ENCODE data around the gene LOXL3. TPM values are rescaled to one million over a fixed set of nuclear protein-coding genes. Genes with fewer than 3 reads are reported as not detected.

The LOXL3 gene
- total RNA-seq, 1 donor from 2014 or later: 24.2 TPM

- Histone ChIP-seq H3K27ac (peak within 1 kb of the TSS; percentile 17), H2AFZ (replicated peaks) (peak within 1 kb of the TSS; percentile 88), H3K27me3 (no peaks in the 10 kb centered on the region), H3K9ac (peak within 1 kb of the TSS; percentile 92), H3K4me2 (peak within 1 kb of the TSS; percentile 98), H3F3A (ENCODE audit: low read depth) (peaks cover 12% of the 10 kb centered on the region), H3K4me3 (peak within 1 kb of the TSS; percentile 97), H3K36me3 (no peaks in the 10 kb centered on the region), H3K4me1 (peaks cover 16% of the 10 kb centered on the region), H4K20me1 (ENCODE audit: low read depth) (no peaks in the 10 kb centered on the region), H3K79me2 (ENCODE audit: low read depth) (peaks cover 35% of the 10 kb centered on the region), H3K9me3 (ENCODE audit: low read depth) (no peaks in the 10 kb centered on the region)
- DNase-seq (ENCODE audit: low spot score): peak; percentile 100
- H3K27ac Mint-ChIP-seq: peak within 1 kb of the TSS; percentile 97
- TF ChIP-seq EZH2phosphoT487 (IDR thresholded peaks at IDR 0.05) (no peak), EZH2 (IDR thresholded peaks at IDR 0.05) (no peak)
- TF ChIP-seq, protein P1, sequence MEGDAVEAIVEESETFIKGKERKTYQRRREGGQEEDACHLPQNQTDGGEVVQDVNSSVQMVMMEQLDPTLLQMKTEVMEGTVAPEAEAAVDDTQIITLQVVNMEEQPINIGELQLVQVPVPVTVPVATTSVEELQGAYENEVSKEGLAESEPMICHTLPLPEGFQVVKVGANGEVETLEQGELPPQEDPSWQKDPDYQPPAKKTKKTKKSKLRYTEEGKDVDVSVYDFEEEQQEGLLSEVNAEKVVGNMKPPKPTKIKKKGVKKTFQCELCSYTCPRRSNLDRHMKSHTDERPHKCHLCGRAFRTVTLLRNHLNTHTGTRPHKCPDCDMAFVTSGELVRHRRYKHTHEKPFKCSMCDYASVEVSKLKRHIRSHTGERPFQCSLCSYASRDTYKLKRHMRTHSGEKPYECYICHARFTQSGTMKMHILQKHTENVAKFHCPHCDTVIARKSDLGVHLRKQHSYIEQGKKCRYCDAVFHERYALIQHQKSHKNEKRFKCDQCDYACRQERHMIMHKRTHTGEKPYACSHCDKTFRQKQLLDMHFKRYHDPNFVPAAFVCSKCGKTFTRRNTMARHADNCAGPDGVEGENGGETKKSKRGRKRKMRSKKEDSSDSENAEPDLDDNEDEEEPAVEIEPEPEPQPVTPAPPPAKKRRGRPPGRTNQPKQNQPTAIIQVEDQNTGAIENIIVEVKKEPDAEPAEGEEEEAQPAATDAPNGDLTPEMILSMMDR (IDR thresholded peaks at IDR 0.05): no peak
- H3K27me3 Mint-ChIP-seq (ENCODE audit: insufficient read depth, low read depth): peaks cover 7% of the 10 kb centered on the region
- H3K4me3 Mint-ChIP-seq: peak within 1 kb of the TSS; percentile 96
- peaks cover 32% of the 10 kb centered on the region for H3K4me1 Mint-ChIP-seq
- H3K36me3 Mint-ChIP-seq: peaks cover 32% of the 10 kb centered on the region
- no peaks in the 10 kb centered on the region for H3K9me3 Mint-ChIP-seq
Measured at GRCh38 chr2:74529357-74530238, 24.1 kb downstream of the LOXL3 start, which contains the start of the genes AUP1 and HTRA2. Gene AUP1, minus strand, starts transcription at chr2:74529706. Its CDS starts 77 bp downstream, at chr2:74529629. Gene HTRA2, plus strand, starts transcription at chr2:74529933. Its CDS starts 74 bp downstream, at chr2:74530007.

DNA sequence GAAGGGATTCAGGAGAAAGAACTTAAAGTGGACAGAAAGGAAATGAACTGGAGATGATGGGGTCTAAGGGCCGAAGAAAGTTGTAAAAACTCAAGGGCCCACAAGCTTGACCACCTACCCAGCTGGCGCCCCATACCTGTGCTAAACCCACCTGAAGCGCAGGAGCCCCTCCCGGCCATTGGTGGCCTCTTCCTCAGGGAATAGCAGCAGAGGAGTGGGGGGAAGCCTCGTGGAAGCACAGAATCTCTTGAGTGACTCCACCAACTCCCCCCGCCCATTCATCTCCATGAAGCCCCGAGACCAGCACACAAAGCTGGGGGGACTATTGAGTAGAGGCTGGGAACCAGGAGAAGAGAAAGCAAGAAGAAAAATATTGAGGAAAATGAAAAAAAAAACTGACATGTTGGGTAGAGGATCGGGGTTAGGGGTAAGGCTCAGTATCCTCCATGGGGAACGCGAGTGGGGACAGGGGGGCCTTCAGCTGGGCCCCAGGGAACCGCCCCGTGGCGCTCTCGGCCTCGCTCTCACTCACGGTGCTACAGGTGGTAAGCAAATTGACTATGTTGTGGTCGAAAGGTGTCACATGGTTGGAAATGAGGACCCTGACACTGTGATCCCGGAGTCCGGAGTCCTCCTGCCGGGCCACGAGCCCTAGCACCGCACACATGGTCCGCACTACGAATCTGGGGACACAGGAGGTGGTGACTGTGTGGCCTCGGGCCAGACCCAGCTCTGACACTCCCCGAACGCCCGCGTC is 25.0 kb downstream of the LOXL3 start:
- Histone ChIP-seq H3K36me3 (no peaks in the 10 kb centered on the region), H4K20me1 (ENCODE audit: low read depth) (no peaks in the 10 kb centered on the region), H2AFZ (replicated peaks) (peak overlapping the region; percentile 88), H3K27me3 (no peaks in the 10 kb centered on the region), H3K4me2 (peak overlapping the region; percentile 98), H3F3A (ENCODE audit: low read depth) (peaks cover 12% of the 10 kb centered on the region), H3K9ac (peak overlapping the region; percentile 92), H3K4me1 (peaks cover 16% of the 10 kb centered on the region), H3K9me3 (ENCODE audit: low read depth) (no peaks in the 10 kb centered on the region), H3K4me3 (peak overlapping the region; percentile 97), H3K79me2 (ENCODE audit: low read depth) (peaks cover 35% of the 10 kb centered on the region), H3K27ac (peak overlapping the region; percentile 17)
- no peak for DNase-seq (ENCODE audit: low spot score)
- peaks cover 30% of the 10 kb centered on the region for H3K36me3 Mint-ChIP-seq
- peaks cover 32% of the 10 kb centered on the region for H3K4me1 Mint-ChIP-seq
- H3K9me3 Mint-ChIP-seq: no peaks in the 10 kb centered on the region
- H3K27ac Mint-ChIP-seq: peak overlapping the region; percentile 97
- peaks cover 7% of the 10 kb centered on the region for H3K27me3 Mint-ChIP-seq (ENCODE audit: insufficient read depth, low read depth)
- no peak for TF ChIP-seq EZH2 (IDR thresholded peaks at IDR 0.05)
- TF ChIP-seq, protein P1 (IDR thresholded peaks at IDR 0.05): no peak
- no peak for TF ChIP-seq EZH2phosphoT487 (IDR thresholded peaks at IDR 0.05)
- peak overlapping the region; percentile 96 for H3K4me3 Mint-ChIP-seq

GRCh38 chr2:74527741-74528140 is 26.0 kb downstream of the LOXL3 start:
- Mint-ChIP-seq H3K4me1 (peaks cover 32% of the 10 kb centered on the region), H3K9me3 (no peaks in the 10 kb centered on the region), H3K36me3 (peaks cover 25% of the 10 kb centered on the region), H3K27ac (no peak overlapping the region), H3K27me3 (ENCODE audit: insufficient read depth, low read depth) (peaks cover 6% of the 10 kb centered on the region), H3K4me3 (peak overlapping the region; percentile 96)
- Histone ChIP-seq H2AFZ (replicated peaks) (no peak overlapping the region), H3K27me3 (peaks cover 2% of the 10 kb centered on the region), H4K20me1 (ENCODE audit: low read depth) (no peaks in the 10 kb centered on the region), H3K9ac (no peak overlapping the region), H3K4me1 (peaks cover 16% of the 10 kb centered on the region), H3K4me2 (no peak overlapping the region), H3K79me2 (ENCODE audit: low read depth) (peaks cover 35% of the 10 kb centered on the region), H3F3A (ENCODE audit: low read depth) (peaks cover 12% of the 10 kb centered on the region), H3K9me3 (ENCODE audit: low read depth) (no peaks in the 10 kb centered on the region), H3K27ac (no peak overlapping the region), H3K4me3 (no peak overlapping the region), H3K36me3 (no peaks in the 10 kb centered on the region)
- TF ChIP-seq EZH2phosphoT487 (IDR thresholded peaks at IDR 0.05) (no peak), EZH2 (IDR thresholded peaks at IDR 0.05) (no peak)
- TF ChIP-seq, protein P1 (IDR thresholded peaks at IDR 0.05): no peak
- no peak for DNase-seq (ENCODE audit: low spot score)
